HAP-1 (cell line): ENCODE data around the gene MRPL48.
"Not testable (repeated sequence)": the region's sequence is repeated elsewhere in the genome, so short reads cannot be mapped to it uniquely, and the experiment has no call there.

ENCODE experiments used
- DNase-seq, 2 experiments: peaks; one replicate each; pipeline ENCODE4 v3.0.0-alpha.2; 2016 to 2020; ENCODE audit warnings: low spot score in 2 of 2
- H3K27me3 ChIP-seq: fragments of 250-450 bp; sonication (Bioruptor Pico); 2 replicates; pipeline ENCODE4 v1.5.1; 2020; ENCODE audit warnings: low read depth, mild to moderate bottlenecking, moderate library complexity
- H3K36me3 ChIP-seq: fragments of 250-450 bp; sonication (Bioruptor Pico); replicated peaks from 2 replicates; pipeline ENCODE4 v1.5.1; 2020; ENCODE audit warnings: mild to moderate bottlenecking
- H3K4me1 ChIP-seq: fragments of 250-450 bp; sonication (Bioruptor Pico); 2 replicates; pipeline ENCODE4 v1.5.1; 2020; ENCODE audit warnings: mild to moderate bottlenecking
- H3K4me3 ChIP-seq: fragments of 250-450 bp; sonication (Bioruptor Pico); 2 replicates; pipeline ENCODE4 v1.5.1; 2020; ENCODE audit warnings: mild to moderate bottlenecking, moderate library complexity
- H3K9me3 ChIP-seq: fragments of 250-450 bp; sonication (Bioruptor Pico); 2 replicates; pipeline ENCODE4 v1.5.1; 2020; ENCODE audit warnings: mild to moderate bottlenecking, moderate library complexity
- in situ Hi-C: fragments of 300-500 bp; cut with MboI; formaldehyde crosslinking; loops from 3 replicates; pipeline ENCODE4 v1.14.3; 2020; ENCODE audit warnings: low sequenced_read_pairs, inconsistent platforms, mixed read lengths

MRPL48 gene

DNA sequence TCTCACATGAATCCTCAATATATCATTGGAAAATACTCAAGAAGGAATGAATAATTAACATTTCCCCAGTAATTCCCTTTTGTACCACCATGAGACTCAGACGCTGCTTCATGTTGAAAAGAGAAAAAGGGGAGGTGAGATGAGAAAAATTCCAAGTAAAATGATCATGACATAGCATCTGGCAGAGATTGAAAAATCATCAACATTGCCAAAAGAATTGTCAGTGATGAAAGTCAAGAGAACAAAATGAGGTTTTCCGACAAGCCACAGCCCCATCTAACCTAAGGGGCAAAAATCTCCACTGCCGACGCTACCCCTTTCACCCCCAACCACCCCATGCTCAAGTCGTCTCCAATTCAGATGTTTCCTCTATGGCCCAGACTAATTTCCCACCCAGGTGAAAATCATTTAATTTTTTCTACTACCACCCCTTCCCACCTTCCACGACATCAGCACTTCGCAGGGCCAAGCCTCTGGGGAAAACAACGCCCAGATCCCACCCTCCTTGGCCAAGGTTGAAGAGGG lies 28.0 kb upstream of the MRPL48 start:
- H3K9me3 ChIP-seq: no peaks in the 10 kb centered on the region
- DNase-seq: peak in 1 of 2 experiments; percentile 15
- no peaks in the 10 kb centered on the region for H3K27me3 ChIP-seq
- H3K4me1 ChIP-seq: peaks cover 23% of the 10 kb centered on the region
- H3K4me3 ChIP-seq: peak overlapping the region; percentile 70
- H3K36me3 ChIP-seq: no peaks in the 10 kb centered on the region
- in situ Hi-C loops: no loop called here

DNA sequence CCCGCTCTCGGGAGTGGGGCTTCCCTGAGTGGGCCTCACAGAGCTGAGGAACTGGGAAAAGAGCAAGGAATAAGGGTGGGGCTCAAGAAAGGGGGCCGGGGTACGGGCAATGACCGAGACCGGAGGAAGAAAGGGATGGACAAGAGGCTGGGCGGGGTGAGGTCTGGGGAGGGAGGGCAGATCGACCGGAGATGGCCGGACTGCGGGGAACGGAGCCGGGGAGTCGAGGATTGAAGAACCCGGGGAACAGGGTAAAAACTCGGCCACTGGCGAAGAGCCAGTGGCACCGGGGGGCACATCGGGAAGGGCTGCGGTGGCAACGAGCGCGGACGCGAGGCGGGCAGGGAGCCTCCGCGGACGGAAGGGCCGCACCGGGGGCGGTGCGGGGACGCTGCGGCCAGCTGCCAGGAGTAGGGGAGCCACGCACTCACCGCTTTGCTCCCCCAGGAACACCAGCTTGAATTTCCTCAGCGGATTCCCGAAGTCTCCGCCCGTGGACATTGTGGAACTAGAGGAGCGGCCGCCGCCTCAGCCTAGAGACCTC lies 27.5 kb upstream of the MRPL48 start:
- H3K4me1 ChIP-seq: peaks cover 23% of the 10 kb centered on the region
- in situ Hi-C loops: no loop called here
- peak in 1 of 2 experiments; percentile 49 for DNase-seq
- H3K4me3 ChIP-seq: peak overlapping the region; percentile 70
- no peaks in the 10 kb centered on the region for H3K36me3 ChIP-seq
- H3K9me3 ChIP-seq: no peaks in the 10 kb centered on the region
- no peaks in the 10 kb centered on the region for H3K27me3 ChIP-seq

DNA sequence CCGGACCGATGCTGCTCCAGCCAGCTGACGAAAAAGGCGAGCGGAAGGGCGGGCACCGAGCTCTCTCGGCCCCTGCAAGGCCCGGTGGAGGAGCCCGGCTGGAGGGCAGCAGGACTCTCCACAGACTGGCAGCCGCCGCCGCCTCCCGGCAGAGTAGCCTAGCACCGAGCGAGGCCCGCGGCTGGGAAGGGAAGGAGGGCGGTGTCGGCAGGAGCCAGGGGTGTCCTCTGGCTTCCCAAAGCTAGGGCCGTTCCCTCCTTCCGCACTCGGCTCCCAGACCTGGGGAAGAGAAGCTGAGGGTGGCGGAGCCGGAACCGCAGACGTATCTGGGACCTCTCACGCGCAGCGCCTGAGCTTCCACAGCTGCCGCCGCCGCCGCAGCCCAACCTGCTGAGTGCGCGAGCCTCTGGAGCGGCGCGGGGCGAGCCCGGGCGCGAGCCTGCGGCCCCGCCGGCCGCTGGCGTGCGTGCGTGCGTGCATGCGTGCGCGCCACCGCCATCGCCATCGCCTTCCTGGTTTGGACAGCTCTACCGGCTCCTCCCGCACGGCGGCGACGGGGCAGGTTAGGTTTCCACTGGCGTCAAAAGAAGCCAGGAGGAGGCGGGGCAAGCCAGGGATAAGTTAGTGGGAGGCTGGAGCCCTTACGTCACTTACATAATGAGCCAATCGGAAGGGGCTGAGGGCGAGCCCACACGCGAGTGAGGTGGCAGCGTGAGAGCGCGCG lies 26.8 kb upstream of the MRPL48 start, which contains the start of gene RAB6A:
Gene RAB6A (minus strand): TSS at position 396 of the 724 bp plus-strand sequence. CDS start 439 bp downstream, outside the sequence.
- Histone ChIP-seq H3K27me3 (no peaks in the 10 kb centered on the region), H3K9me3 (no peaks in the 10 kb centered on the region), H3K4me3 (peak within 1 kb of the TSS; percentile 70), H3K4me1 (peaks cover 23% of the 10 kb centered on the region), H3K36me3 (no peaks in the 10 kb centered on the region)
- DNase-seq: peak; percentile 97 to 100
- in situ Hi-C loops: no loop called here

DNA sequence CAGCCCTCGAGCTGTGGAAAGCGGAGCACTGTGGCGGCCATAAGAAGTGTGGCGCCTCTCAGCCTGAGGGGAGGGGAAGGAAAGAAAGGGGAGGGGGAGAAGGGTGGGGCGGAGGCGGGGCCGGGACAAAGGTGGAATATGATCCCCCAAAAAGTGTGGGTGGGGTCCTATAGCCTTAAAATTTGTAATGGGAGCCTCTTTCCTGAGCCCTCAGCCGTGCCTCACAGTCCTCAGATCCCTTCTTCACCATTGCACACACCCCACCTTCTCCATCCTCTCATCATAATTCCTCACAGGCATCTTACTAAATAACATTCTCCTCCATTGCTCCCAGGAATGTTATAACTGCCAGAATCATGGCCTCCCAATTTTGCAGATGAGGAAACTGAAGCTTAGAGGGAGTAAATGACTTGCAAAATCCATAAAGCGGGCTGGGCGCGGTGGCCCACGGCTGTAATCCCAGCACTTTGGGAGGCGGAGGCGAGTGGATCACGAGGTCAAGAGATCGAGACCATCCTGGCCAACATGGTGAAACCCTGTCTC lies 26.2 kb upstream of the MRPL48 start:
- H3K4me1 ChIP-seq: peaks cover 23% of the 10 kb centered on the region
- H3K4me3 ChIP-seq: peak overlapping the region; percentile 70
- peaks cover 3% of the 10 kb centered on the region for H3K27me3 ChIP-seq
- in situ Hi-C loops: no loop called here
- DNase-seq: no peak
- H3K36me3 ChIP-seq: no peaks in the 10 kb centered on the region
- H3K9me3 ChIP-seq: no peaks in the 10 kb centered on the region

DNA sequence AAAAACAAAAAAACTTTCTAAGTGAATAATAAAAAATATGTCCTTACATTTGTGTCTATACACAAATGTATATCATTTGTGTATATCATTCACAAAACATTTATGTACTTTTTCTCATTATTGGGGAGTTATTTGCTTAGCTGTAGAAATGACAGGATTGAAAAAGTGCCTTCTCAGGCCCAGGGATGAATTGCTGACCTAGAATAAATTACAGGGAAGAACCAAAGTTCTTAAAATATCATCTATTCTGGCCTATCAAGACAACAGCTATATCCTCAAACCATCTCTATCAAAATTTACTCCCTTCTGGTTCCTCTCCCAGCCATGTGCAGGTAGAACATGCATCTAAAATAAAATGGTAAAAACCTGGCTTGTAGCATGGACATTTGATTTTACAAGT lies 24.9 kb upstream of the MRPL48 start:
- Histone ChIP-seq H3K4me3 (no peak overlapping the region), H3K4me1 (peaks cover 18% of the 10 kb centered on the region), H3K36me3 (no peaks in the 10 kb centered on the region), H3K27me3 (peaks cover 13% of the 10 kb centered on the region), H3K9me3 (no peaks in the 10 kb centered on the region)
- no peak for DNase-seq
- in situ Hi-C loops: no loop called here

DNA sequence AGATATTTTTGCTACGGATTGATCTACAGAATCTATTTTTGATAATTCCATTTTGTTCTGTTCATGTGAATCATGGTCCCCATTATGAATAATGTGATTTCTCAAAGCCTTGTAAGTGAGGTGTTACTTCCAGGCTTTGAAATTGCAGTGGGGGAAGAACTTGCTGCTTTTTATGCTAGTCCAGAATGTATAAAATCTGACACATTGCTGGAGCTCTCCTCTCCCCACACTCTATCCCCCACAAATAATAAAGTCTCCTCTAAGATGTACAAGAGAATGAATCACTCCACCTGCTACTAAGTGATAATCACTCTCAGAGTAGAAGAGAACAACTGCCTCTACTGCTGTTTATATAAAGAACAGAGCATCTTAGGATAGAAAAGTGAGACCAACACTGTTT lies 20.9 kb upstream of the MRPL48 start:
- in situ Hi-C loops: no loop called here
- Histone ChIP-seq H3K9me3 (no peaks in the 10 kb centered on the region), H3K36me3 (no peaks in the 10 kb centered on the region), H3K27me3 (peaks cover 16% of the 10 kb centered on the region), H3K4me3 (no peak overlapping the region), H3K4me1 (no peaks in the 10 kb centered on the region)
- DNase-seq: no peak

DNA sequence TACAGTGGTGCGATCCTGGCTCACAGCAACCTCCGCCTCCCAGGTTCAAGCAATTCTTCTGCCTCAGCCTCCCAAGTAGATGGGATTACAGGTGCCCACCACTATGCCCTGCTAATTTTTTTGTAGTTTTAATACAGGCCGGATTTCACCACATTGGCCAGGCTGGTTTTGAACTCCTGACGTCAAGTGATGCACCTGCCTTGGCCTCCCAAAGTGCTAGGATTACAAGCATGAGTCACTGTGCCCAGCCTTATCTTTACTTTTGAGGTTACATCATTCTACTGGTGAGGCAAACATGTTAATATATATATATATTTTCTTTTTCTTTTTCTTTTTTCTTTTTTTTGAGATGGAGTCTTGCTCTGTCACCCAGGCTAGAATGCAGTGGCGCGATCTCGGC lies 16.9 kb upstream of the MRPL48 start:
- H3K27me3 ChIP-seq: peaks cover 16% of the 10 kb centered on the region
- in situ Hi-C loops, H3K9me3 ChIP-seq, H3K36me3 ChIP-seq, DNase-seq, H3K4me1 ChIP-seq, H3K4me3 ChIP-seq: not testable (repeated sequence)

DNA sequence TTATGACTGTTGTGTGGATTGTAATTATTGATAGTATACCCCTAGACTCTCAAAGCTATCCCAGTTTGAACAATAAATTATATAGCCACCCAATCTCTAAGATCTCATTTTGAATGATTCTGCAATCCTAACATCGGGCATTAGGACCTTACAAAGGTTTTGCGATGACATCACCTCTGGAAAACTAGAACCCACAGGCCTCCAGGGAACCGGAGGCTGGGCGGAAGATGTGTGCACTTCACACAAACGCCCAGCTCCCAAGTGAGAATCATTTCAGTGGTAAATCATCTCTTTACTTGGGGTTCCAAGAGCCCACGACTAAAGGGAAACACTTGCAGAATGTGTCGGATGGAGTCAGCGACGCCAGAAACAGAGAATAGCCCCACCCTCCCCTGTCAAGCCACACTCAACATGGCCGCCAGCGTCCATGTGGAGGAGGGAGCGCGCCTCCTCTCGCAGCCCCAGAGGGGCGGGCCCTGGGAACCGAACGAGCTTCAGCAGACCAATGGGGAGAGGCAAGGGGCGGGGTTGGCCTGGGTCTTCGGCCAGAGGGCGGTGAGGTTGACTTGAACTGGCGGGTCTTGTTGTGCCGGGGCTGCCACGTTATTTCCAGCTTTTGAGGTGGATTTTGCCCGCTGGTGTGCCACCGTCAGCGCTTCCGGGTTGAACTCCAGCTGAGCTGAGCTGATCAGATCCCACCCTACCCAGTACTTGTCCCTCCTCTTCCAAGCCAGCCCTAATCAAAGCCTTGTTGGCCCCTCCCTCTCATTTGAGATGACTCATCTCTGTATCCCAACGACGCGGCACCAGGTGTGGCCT lies 8.4 kb upstream of the MRPL48 start:
- Histone ChIP-seq H3K9me3 (no peaks in the 10 kb centered on the region), H3K27me3 (no peaks in the 10 kb centered on the region), H3K4me1 (peaks cover 3% of the 10 kb centered on the region), H3K4me3 (peak overlapping the region; percentile 37), H3K36me3 (no peaks in the 10 kb centered on the region)
- in situ Hi-C loops: no loop called here
- DNase-seq: peak; percentile 97 to 100

DNA sequence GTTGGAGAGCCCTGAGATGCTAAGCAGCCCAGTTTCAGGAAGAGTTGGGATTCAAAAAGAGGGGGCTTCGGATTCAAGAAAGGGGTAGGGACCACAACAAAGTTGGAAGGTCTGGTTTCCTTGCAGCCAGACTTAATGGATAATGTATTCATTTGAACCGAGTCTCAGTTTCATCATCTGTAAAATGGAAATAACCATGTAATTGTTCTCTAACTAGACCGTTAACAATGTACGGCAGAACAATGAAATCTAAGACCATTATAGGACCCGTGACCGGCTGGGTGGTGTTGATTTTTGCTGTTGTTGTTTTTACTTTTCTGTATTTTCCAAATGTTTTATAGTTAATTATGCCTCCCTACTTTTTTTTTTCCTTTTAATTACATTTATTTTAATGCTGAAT lies 6.4 kb upstream of the MRPL48 start:
- Histone ChIP-seq H3K36me3 (no peaks in the 10 kb centered on the region), H3K9me3 (no peaks in the 10 kb centered on the region), H3K4me3 (no peak overlapping the region), H3K4me1 (peaks cover 3% of the 10 kb centered on the region), H3K27me3 (no peaks in the 10 kb centered on the region)
- in situ Hi-C loops: no loop called here
- no peak for DNase-seq

DNA sequence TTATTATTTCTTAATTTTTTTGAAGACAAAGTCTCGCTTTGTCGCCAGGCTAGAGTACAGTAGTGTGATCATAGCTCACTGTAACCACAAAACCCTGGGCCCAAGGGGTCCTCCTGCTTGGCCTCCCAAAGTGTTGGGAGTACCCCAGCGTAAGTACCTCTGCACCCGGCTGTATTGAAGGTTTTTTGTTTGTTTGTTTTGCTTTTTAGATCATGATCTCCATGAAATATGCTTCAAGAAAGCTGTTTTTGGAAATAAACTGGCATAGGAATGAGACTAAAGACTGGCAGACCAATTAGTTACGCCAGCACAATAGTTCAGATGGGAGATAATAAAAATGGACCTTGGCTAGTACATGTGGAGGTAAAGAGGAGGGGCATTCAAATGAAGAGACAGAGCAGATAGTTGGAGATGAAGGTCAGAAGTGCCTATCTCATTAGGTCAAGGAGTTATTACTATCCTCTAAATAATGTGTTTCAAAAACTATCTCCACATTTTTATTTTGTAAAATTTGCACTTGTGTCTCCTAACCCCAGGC lies 4.1 kb upstream of the MRPL48 start:
- Histone ChIP-seq H3K27me3 (no peaks in the 10 kb centered on the region), H3K4me3 (no peak overlapping the region), H3K9me3 (no peaks in the 10 kb centered on the region), H3K4me1 (peaks cover 8% of the 10 kb centered on the region), H3K36me3 (no peaks in the 10 kb centered on the region)
- in situ Hi-C loops: no loop called here
- no peak for DNase-seq

DNA sequence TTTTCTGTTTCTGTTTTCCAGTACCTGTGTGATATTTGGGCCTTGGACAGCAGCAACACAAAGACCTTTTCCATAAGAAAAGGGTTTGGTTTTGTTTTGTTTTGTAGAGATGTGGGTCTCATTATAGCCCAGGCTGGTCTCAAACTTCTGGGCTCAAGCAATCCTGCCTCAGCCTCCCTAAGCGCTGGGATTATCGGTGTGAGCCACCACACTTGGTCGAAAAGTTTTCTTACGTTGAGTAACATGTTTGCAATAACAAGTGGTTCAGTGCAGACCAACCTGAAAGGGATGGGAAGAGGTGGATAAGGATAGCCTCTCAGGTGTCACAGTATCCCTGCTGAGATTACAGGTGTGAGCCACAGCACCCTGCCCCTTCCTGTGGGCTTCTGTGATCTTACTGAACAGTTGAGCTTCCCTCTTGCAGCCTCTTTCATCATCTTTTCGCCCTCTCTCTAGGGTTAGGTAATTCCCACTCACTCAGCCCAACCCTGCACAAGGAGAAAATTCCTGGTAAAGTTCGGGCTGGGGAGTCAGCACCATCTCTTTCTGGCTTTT lies 3.5 kb upstream of the MRPL48 start:
- H3K9me3 ChIP-seq: no peaks in the 10 kb centered on the region
- no peak overlapping the region for H3K4me3 ChIP-seq
- no peaks in the 10 kb centered on the region for H3K27me3 ChIP-seq
- DNase-seq: no peak
- in situ Hi-C loops: no loop called here
- H3K36me3 ChIP-seq: no peaks in the 10 kb centered on the region
- peaks cover 14% of the 10 kb centered on the region for H3K4me1 ChIP-seq

DNA sequence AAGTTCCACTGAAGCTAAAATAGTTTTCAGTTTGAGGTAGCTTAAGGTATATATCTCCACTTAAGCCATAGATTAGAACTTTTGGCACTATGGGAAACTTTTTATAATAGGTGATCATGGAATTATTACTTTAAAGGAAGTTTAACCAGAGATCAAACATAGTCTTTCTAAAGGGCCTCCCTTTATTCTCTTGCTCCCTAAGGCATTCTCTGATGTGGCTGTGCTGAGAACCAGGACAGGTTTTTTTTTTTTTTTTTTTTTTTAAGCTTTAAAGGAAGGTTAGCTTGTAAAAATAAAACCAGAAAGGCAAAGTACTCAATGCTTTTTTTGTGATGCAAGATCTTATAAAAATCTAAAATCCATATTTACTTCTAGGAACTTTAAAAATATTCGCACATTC lies 2.9 kb upstream of the MRPL48 start:
- in situ Hi-C loops: no loop called here
- Histone ChIP-seq H3K4me3 (no peak overlapping the region), H3K4me1 (peaks cover 17% of the 10 kb centered on the region), H3K27me3 (no peaks in the 10 kb centered on the region), H3K9me3 (no peaks in the 10 kb centered on the region), H3K36me3 (no peaks in the 10 kb centered on the region)
- DNase-seq: no peak

DNA sequence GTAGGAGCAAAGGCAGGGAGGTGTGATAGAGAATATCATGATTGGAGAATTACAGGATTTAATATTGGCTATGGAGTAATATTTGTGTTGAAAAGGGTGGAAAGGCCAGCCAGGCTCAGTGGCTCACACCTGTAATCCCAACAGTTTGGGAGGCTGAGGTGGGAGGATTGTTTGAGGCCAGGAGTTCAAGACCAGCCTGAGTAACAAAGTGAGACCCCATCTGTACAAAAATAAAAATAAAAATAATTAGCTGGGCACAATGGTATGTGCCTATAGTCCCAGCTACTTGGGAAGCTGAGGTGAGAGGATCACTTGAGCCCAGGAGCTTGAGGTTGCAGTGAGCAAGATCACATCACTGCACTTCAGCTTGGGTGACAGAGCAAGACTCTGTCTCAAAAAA lies 2.2 kb upstream of the MRPL48 start:
- H3K9me3 ChIP-seq, H3K4me3 ChIP-seq, H3K36me3 ChIP-seq, in situ Hi-C loops, H3K27me3 ChIP-seq, DNase-seq: not testable (repeated sequence)
- peaks cover 14% of the 10 kb centered on the region for H3K4me1 ChIP-seq
